Cardiac muscle cell (in vitro differentiated cells and primary cell): ENCODE measurements around the gene CDC16. TPM values are rescaled to one million over a fixed set of nuclear protein-coding genes. Genes with fewer than 3 reads are reported as not detected.

Experiments used
- DNase-seq, 2 donors: peaks; one replicate each; pipeline versions ENCODE4 v3.0.0 to v3.0.0-alpha.2; 2010 to 2017; ENCODE audit warnings: low read depth in 1 of 2, low spot score in 1 of 2
- H3K27ac ChIP-seq: fragments of 200-600 bp; sonication (generic); 2 replicates; pipeline ENCODE4 v1.5.1; 2016
- H3K27me3 ChIP-seq: fragments of 200-600 bp; sonication (generic); 2 replicates; pipeline ENCODE4 v1.6.0; 2016; ENCODE audit warnings: control low read depth
- H3K36me3 ChIP-seq: fragments of 200-600 bp; sonication (generic); 2 replicates; pipeline ENCODE4 v1.5.1; 2016; ENCODE audit warnings: control low read depth
- H3K4me1 ChIP-seq: fragments of 200-600 bp; sonication (generic); 2 replicates; pipeline ENCODE4 v1.8.1; 2017; ENCODE audit warnings: low read depth, mild to moderate bottlenecking, mixed run types
- H3K4me3 ChIP-seq: fragments of 200-600 bp; sonication (generic); 2 replicates; pipeline ENCODE4 v1.5.1; 2016; ENCODE audit warnings: mild to moderate bottlenecking
- H3K9me3 ChIP-seq: fragments of 200-600 bp; sonication (generic); 2 replicates; pipeline ENCODE4 v1.5.1; 2017; ENCODE audit warnings: low read depth, mild to moderate bottlenecking, control low read depth
- polyA plus RNA-seq: library from polyadenylated mRNA; unstranded; fragments of >200 nt; fragmentation: Nextera tagmentation; extraction: Ambion mirVana; gene quantifications from 2 replicates; pipeline ENCODE4 v1.2.1, GENCODE V29; 2016
- total RNA-seq: library from RNA; depleted of rRNA; stranded (reverse); fragments of >200 nt; gene quantifications from 2 replicates; pipeline ENCODE4 v1.2.3, GENCODE V29; 2016
- TF ChIP-seq, protein P1 (sequence below): IDR thresholded peaks from 2 replicates; pipeline ENCODE4 v1.5.1; 2012; ENCODE audit warnings: low read depth, mild to moderate bottlenecking, low read length

CDC16 gene
- total and polyA plus RNA-seq, 2 experiments from 2014 or later: 36.8 to 48.7 TPM

DNA sequence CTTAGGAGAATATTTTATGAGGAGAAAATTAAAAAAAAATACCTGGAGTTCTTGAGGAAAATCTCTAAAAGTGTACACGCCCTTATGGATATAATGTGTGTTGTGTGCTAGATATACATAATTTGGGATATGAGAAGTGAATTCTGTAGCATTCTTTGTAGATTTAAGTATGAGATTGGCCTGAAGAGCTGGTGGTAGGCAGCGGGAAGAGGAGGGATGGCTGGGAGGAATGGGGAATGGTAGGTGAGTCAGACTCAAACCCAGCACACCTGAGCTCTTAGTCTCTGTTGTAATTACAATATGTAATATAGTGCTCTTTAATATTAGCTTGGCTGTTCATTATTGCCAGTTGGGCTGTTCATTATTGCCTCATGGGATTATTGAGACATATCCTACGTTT is 86.6 kb downstream of the CDC16 start:
- H3K4me1 ChIP-seq: peaks cover 20% of the 10 kb centered on the region
- no peak for DNase-seq
- no peaks in the 10 kb centered on the region for H3K27me3 ChIP-seq
- H3K9me3 ChIP-seq: no peaks in the 10 kb centered on the region
- H3K36me3 ChIP-seq: peaks cover 40% of the 10 kb centered on the region
- H3K27ac ChIP-seq: no peak overlapping the region
- H3K4me3 ChIP-seq: no peak overlapping the region
- TF ChIP-seq, protein P1, sequence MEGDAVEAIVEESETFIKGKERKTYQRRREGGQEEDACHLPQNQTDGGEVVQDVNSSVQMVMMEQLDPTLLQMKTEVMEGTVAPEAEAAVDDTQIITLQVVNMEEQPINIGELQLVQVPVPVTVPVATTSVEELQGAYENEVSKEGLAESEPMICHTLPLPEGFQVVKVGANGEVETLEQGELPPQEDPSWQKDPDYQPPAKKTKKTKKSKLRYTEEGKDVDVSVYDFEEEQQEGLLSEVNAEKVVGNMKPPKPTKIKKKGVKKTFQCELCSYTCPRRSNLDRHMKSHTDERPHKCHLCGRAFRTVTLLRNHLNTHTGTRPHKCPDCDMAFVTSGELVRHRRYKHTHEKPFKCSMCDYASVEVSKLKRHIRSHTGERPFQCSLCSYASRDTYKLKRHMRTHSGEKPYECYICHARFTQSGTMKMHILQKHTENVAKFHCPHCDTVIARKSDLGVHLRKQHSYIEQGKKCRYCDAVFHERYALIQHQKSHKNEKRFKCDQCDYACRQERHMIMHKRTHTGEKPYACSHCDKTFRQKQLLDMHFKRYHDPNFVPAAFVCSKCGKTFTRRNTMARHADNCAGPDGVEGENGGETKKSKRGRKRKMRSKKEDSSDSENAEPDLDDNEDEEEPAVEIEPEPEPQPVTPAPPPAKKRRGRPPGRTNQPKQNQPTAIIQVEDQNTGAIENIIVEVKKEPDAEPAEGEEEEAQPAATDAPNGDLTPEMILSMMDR: no peak

Other genes with a start within 250 kb of the CDC16 start
- 18.1 and 26.0 TPM in 2 replicates for gene RASA3, start 102.3 kb upstream of the CDC16 start, total RNA-seq
- 14.0 and 21.4 TPM in 2 replicates for gene RASA3, start 102.3 kb upstream of the CDC16 start, polyA plus RNA-seq
- gene CFAP97D2, start 55.6 kb upstream of the CDC16 start, total RNA-seq: not detected in 2 replicates
- 0.19 TPM in 1 of 2 replicates, not detected in the other for gene CFAP97D2, start 55.6 kb upstream of the CDC16 start, polyA plus RNA-seq
- 77.9 and 90.9 TPM in 2 replicates for gene UPF3A, start 46.7 kb downstream of the CDC16 start, total RNA-seq
- gene UPF3A, start 46.7 kb downstream of the CDC16 start, polyA plus RNA-seq: 81.3 and 92.9 TPM in 2 replicates
- gene CHAMP1, start 79.6 kb downstream of the CDC16 start, total RNA-seq: 16.1 and 20.9 TPM in 2 replicates
- 12.1 and 24.0 TPM in 2 replicates for gene CHAMP1, start 79.6 kb downstream of the CDC16 start, polyA plus RNA-seq